B cell (primary cell): ENCODE measurements around the gene STAC3. TPM values are rescaled to one million over a fixed set of nuclear protein-coding genes. Genes with fewer than 3 reads are reported as not detected.

Experiments used
- ATAC-seq: fragments of 200-7000 bp; cut with Tn5 transposase; one replicate; pipeline ENCODE4 v1.10.0; 2021; ENCODE audit warnings: low read depth, mild to moderate bottlenecking, moderate number of reproducible peaks, moderate library complexity
- CTCF ChIA-PET: fragments of 350-600 bp; sonication (Branson Sonifier 250); formaldehyde crosslinking; loops from one replicate; lab custom pipeline; 2021; ENCODE audit warnings: antibody characterized with exemption, inconsistent platforms; lab: Charles Lee
- POLR2A ChIA-PET: fragments of 350-600 bp; sonication (Branson Sonifier 250); formaldehyde crosslinking; loops from one replicate; lab custom pipeline; 2021; ENCODE audit warnings: antibody characterized with exemption; lab: Charles Lee
- DNase-seq: peaks from one replicate; pipeline ENCODE4 v3.0.0; 2013
- H2AFZ ChIP-seq: 2 replicates; pipeline ENCODE4 v1.6.1; 2012; ENCODE audit warnings: mild to moderate bottlenecking, low read depth, low read length; ENCODE audit not compliant: insufficient read depth, poor library complexity, severe bottlenecking
- H3K27ac ChIP-seq, 2 donors: 1 replicate in 1 of 2; 2 replicates in 1 of 2; pipeline ENCODE4 v1.5.1; 2012 to 2013; ENCODE audit warnings: low read length in 2 of 2, mild to moderate bottlenecking in 2 of 2, moderate library complexity in 1 of 2
- H3K27me3 ChIP-seq, 4 experiments: fragments of 200-600 bp in 1 of 4; sonication (generic) in 1 of 4; replicated peaks in 1 of 4; 1 replicate in 2 of 4; 2 replicates in 2 of 4; pipeline versions ENCODE4 v1.6.1 to v1.7.0; 2013 to 2016; ENCODE audit warnings: low read length in 3 of 4, mild to moderate bottlenecking in 2 of 4, mixed read lengths in 1 of 4, moderate library complexity in 1 of 4; ENCODE audit not compliant: insufficient read depth in 4 of 4, control insufficient read depth in 3 of 4; ENCODE audit errors: control extremely low read depth in 1 of 4
- H3K36me3 ChIP-seq, 2 experiments: replicated peaks in 1 of 2; 1 replicate in 1 of 2; 2 replicates in 1 of 2; pipeline versions ENCODE4 v1.6.1 to v1.7.1; 2013; ENCODE audit warnings: low read length in 1 of 2; ENCODE audit not compliant: insufficient read depth in 2 of 2, control insufficient read depth in 1 of 2; ENCODE audit errors: control extremely low read depth in 1 of 2, extremely low read depth in 1 of 2
- H3K4me1 ChIP-seq, 2 donors: fragments of 200-600 bp in 1 of 2; sonication (generic) in 1 of 2; 1 replicate in 1 of 2; 2 replicates in 1 of 2; pipeline versions ENCODE4 v1.5.1 to v1.6.1; 2013 to 2017; ENCODE audit warnings: low read length in 2 of 2; ENCODE audit not compliant: control insufficient read depth in 2 of 2, insufficient read depth in 2 of 2
- H3K4me2 ChIP-seq: replicated peaks from 2 replicates; pipeline ENCODE3; 2012; ENCODE audit warnings: mild to moderate bottlenecking, low read depth, low read length; ENCODE audit not compliant: poor library complexity, severe bottlenecking
- H3K4me3 ChIP-seq, 5 experiments: fragments of 200-600 bp in 1 of 5; sonication (generic) in 1 of 5; 1 replicate in 3 of 5; 2 replicates in 2 of 5; pipeline versions ENCODE4 v1.5.1 to v1.7.0; 2011 to 2016; ENCODE audit warnings: low read length in 4 of 5, mild to moderate bottlenecking in 4 of 5, low read depth in 2 of 5, control low read depth in 1 of 5, moderate library complexity in 1 of 5; ENCODE audit not compliant: insufficient read depth in 1 of 5; ENCODE audit errors: control extremely low read depth in 1 of 5, extremely low read depth in 1 of 5
- H3K79me2 ChIP-seq: fragments of 200-600 bp; sonication (generic); one replicate; pipeline ENCODE4 v1.6.0; 2016; ENCODE audit warnings: low read length; ENCODE audit not compliant: control insufficient read depth, insufficient read depth
- H3K9ac ChIP-seq: fragments of 200-600 bp; sonication (generic); 2 replicates; pipeline ENCODE4 v1.6.1; 2017; ENCODE audit warnings: mild to moderate bottlenecking, low read length, moderate library complexity
- H3K9me3 ChIP-seq, 3 donors: one replicate each; pipeline versions ENCODE4 v1.6.1 to v1.7.1; 2013; ENCODE audit warnings: low read length in 2 of 3; ENCODE audit not compliant: control insufficient read depth in 2 of 3, insufficient read depth in 1 of 3; ENCODE audit errors: control extremely low read depth in 1 of 3
- H4K20me1 ChIP-seq: 2 replicates; pipeline ENCODE4 v1.6.0; 2012; ENCODE audit warnings: mild to moderate bottlenecking, low read length; ENCODE audit not compliant: insufficient read depth, control insufficient read depth, poor library complexity, severe bottlenecking
- H3K27ac Mint-ChIP-seq: one replicate; pipeline ENCODE4 v1.8.0; 2021; ENCODE audit warnings: mixed read lengths
- H3K27me3 Mint-ChIP-seq: one replicate; pipeline ENCODE4 v1.8.0; 2021; ENCODE audit warnings: mixed read lengths
- H3K4me1 Mint-ChIP-seq: one replicate; pipeline ENCODE4 v1.8.0; 2021; ENCODE audit warnings: mixed read lengths
- H3K4me3 Mint-ChIP-seq: one replicate; pipeline ENCODE4 v1.8.0; 2021; ENCODE audit warnings: mixed read lengths
- H3K9me3 Mint-ChIP-seq: one replicate; pipeline ENCODE4 v1.8.0; 2022; ENCODE audit warnings: mixed read lengths; ENCODE audit not compliant: insufficient read depth
- EZH2 ChIP-seq: IDR thresholded peaks from 2 replicates; pipeline ENCODE4 v1.6.1; 2012; ENCODE audit warnings: borderline replicate concordance, low read depth, mild to moderate bottlenecking, moderate library complexity, low read length; ENCODE audit not compliant: insufficient read depth, poor library complexity, severe bottlenecking
- WGBS: methylation state at CpG from one replicate; pipeline ENCODE4 v1.1.5; 2013; ENCODE audit warnings: missing lambda C conversion rate; ENCODE audit not compliant: insufficient coverage; 5-methylcytosine and 5-hydroxymethylcytosine counted together
- intact Hi-C: fragments of 100-400 bp; cut with micrococcal nuclease; formaldehyde crosslinking; loops from one replicate; pipeline ENCODE4 v1.10.0; 2022
- polyA plus RNA-seq: library from polyadenylated mRNA; depleted of rRNA; stranded (reverse); fragments of >200 nt; gene quantifications from 2 replicates; pipeline ENCODE4 v1.2.3, GENCODE V29; 2012
- total RNA-seq, 2 donors: library from RNA; stranded (reverse); fragments of 120-200 nt in 1 of 2; gene quantifications; 1 replicate in 1 of 2; 2 replicates in 1 of 2; pipeline versions ENCODE4 v1.2.3 to v1.2.4, GENCODE V29; 2013 to 2022
- TF ChIP-seq, protein P1 (sequence below): fragments of 200-600 bp; IDR thresholded peaks from one replicate; pipeline ENCODE4 v1.8.0; 2022; ENCODE audit warnings: antibody characterized with exemption, mild to moderate bottlenecking

Gene STAC3
- total and polyA plus RNA-seq, 2 donors (not counting 1 experiment from before 2014, with no cell fraction given) = 4.5 to 6.2 TPM

DNA sequence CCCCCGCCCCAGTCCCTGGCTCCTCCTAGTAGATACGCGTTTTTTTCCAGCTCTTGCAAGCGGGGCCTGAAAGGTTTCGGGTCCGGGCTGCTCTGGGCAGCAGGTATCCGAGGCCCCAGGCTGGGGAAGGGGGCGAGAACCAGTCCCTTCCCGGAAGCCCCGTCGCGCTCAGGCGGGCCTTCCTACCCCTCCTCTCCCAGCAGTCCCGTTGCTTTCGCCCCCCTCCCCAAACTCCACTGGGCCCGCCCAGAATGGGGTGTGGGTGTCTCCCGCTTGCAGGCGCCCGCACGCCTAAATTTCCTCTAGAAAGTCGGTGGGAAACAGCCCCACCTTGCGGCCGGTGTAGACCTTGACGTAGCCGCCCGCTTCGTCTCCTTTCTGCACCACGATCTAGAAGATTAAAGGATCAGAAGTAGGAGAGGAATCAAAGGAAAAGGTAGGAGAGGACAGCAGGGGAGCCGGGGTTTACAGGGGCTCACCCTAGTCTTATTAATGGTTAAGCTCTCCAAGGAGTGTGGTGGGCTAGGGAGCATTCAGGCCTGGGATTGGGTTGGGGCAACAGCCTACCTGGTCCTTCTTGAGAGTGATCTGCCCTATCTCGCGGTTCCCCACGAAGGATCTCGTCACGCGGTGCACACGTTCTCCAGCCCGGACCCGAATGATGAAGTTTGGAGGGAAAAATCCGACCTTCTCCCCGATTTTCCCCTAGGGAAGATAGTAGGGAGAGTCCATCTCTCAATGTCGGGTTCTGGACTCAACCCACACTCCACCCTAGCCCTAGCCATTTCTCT lies 7.3 kb downstream of the STAC3 start:
- intact Hi-C loops = loop anchor here (1.0 to 5.0 kb wide), 4 partner anchors 30 to 176 kb away; partner anchors contain the start of gene STAT6
- H3K4me3 ChIP-seq = peak overlapping the region in 4 of 5 experiments; percentile 35 to 58 (median 47)
- H3K27ac ChIP-seq = no peak overlapping the region
- Mint-ChIP-seq H3K27me3 (peaks cover 3% of the 10 kb centered on the region), H3K4me3 (peak overlapping the region; percentile 89), H3K4me1 (peaks cover 56% of the 10 kb centered on the region), H3K9me3 (no peaks in the 10 kb centered on the region), H3K27ac (peak overlapping the region; percentile 66)
- ChIA-PET POLR2A (interaction anchor here (1.5 to 11.2 kb wide), 3 partner anchors 14 to 29 kb away, joined by 8 to 110 read pairs (median 89); partner anchors contain the start of genes NXPH4 and SHMT2), CTCF (interaction anchor here (0.8 to 31.1 kb wide), 24 partner anchors 9 to 598 kb away, joined by 3 to 838 read pairs (median 4); partner anchors contain the start of genes ATP5F1B, LRP1, NXPH4 and SHMT2)
- no peaks in the 10 kb centered on the region for H3K36me3 ChIP-seq
- peaks cover 1% of the 10 kb centered on the region for H3K79me2 ChIP-seq
- no peak for TF ChIP-seq EZH2
- TF ChIP-seq, protein P1, sequence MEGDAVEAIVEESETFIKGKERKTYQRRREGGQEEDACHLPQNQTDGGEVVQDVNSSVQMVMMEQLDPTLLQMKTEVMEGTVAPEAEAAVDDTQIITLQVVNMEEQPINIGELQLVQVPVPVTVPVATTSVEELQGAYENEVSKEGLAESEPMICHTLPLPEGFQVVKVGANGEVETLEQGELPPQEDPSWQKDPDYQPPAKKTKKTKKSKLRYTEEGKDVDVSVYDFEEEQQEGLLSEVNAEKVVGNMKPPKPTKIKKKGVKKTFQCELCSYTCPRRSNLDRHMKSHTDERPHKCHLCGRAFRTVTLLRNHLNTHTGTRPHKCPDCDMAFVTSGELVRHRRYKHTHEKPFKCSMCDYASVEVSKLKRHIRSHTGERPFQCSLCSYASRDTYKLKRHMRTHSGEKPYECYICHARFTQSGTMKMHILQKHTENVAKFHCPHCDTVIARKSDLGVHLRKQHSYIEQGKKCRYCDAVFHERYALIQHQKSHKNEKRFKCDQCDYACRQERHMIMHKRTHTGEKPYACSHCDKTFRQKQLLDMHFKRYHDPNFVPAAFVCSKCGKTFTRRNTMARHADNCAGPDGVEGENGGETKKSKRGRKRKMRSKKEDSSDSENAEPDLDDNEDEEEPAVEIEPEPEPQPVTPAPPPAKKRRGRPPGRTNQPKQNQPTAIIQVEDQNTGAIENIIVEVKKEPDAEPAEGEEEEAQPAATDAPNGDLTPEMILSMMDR = peak; percentile 70
- no peak overlapping the region for H2AFZ ChIP-seq
- peaks cover 0 to 49% (median 20%) of the 10 kb centered on the region in 4 experiments for H3K27me3 ChIP-seq
- DNase-seq = peak; percentile 88
- H3K4me2 ChIP-seq = peak overlapping the region; percentile 95
- H3K9ac ChIP-seq = peak overlapping the region; percentile 55
- peaks cover 0 to 13% (median 0%) of the 10 kb centered on the region in 3 donors for H3K9me3 ChIP-seq
- H4K20me1 ChIP-seq = peaks cover 8% of the 10 kb centered on the region
- H3K4me1 ChIP-seq = peaks cover 48 to 58% of the 10 kb centered on the region in 2 donors
- 6% methylated on average over 20 of the region's 41 CpGs for WGBS
- ATAC-seq = no peak
